Measurements from ENCODE around the gene SLC44A2. TPM values are rescaled to one million over a fixed set of nuclear protein-coding genes. Genes with fewer than 3 reads are reported as not detected.
A peak's percentile ranks its signal among the peaks of the same experiment; 100 is the strongest.

The SLC44A2 gene
- total and polyA plus RNA-seq, 2 of the 13 experiments (the other 11 are each of a cell fraction or from before 2014, with no cell fraction given), result 2.4 to 5.6 TPM

DNA sequence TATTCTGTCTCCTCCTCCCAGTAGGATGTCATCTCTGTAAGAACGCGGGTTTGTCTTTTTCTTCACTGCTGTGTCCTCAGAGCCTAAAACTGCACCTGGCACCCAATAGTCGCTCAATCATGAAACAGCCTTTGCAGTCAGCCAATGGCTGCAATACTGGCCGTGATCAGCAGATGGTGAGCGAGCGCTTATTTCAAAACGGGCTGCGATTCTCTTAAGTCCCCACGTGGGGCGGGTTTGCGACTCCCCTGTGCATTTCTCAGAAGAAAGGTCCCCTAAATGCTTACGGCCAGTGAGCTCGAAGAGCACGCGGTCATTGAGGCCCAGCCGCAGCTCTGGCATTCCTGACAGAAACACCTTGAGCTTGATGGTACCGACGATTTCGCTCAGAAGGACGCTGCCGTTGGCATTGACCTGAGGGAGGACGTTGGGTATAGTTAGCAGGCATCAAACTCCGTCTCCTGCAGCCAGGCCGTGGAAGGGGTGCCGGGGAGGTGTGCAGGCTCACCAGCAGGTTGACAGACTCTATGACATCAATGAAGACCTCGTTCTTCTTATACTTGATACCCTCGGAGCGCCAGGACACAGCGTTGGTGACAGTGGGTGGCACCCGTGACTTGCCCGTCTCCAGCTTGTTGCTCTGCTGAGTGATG lies 44.2 kb upstream of the SLC44A2 start (continued):
- TF ChIP-seq, protein P1, sequence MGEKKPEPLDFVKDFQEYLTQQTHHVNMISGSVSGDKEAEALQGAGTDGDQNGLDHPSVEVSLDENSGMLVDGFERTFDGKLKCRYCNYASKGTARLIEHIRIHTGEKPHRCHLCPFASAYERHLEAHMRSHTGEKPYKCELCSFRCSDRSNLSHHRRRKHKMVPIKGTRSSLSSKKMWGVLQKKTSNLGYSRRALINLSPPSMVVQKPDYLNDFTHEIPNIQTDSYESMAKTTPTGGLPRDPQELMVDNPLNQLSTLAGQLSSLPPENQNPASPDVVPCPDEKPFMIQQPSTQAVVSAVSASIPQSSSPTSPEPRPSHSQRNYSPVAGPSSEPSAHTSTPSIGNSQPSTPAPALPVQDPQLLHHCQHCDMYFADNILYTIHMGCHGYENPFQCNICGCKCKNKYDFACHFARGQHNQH (CRISPR knock-in tag; IDR thresholded peaks at IDR 0.05), result 0 out of 2 replicates have a peak, but pooled peaks have one; percentile 51
- TF ChIP-seq SCMH1 (CRISPR knock-in tag; IDR thresholded peaks at IDR 0.05; ENCODE audit: borderline replicate concordance) (no peak), PAF1 (CRISPR knock-in tag; IDR thresholded peaks at IDR 0.05) (no peak), PHF5A (CRISPR knock-in tag; IDR thresholded peaks at IDR 0.05; ENCODE audit: low read depth, unreplicated experiment) (no peak), PAWR (CRISPR knock-in tag; IDR thresholded peaks at IDR 0.05; ENCODE audit: borderline replicate concordance) (no peak), SP140L (CRISPR knock-in tag; IDR thresholded peaks at IDR 0.05; ENCODE audit: borderline replicate concordance) (no peak), ZSCAN21 (CRISPR knock-in tag; IDR thresholded peaks at IDR 0.05; ENCODE audit: borderline replicate concordance) (no peak), ZNF703 (CRISPR knock-in tag; IDR thresholded peaks at IDR 0.05; ENCODE audit: borderline replicate concordance) (no peak), ZNF674 (CRISPR knock-in tag; IDR thresholded peaks at IDR 0.05; ENCODE audit: low read depth) (no peak), HCFC1 (IDR thresholded peaks at IDR 0.05; ENCODE audit: low read depth, low read length) (no peak), MAFF (IDR thresholded peaks at IDR 0.05; ENCODE audit: low read depth, low read length) (no peak), ZSCAN20 (CRISPR knock-in tag; IDR thresholded peaks at IDR 0.05; ENCODE audit: borderline replicate concordance) (no peak), ZNF205 (CRISPR knock-in tag; IDR thresholded peaks at IDR 0.05) (no peak), ZSCAN25 (CRISPR knock-in tag; IDR thresholded peaks at IDR 0.05) (no peak), ONECUT2 (CRISPR knock-in tag; IDR thresholded peaks at IDR 0.05) (no peak)
- TF ChIP-seq, protein P2, sequence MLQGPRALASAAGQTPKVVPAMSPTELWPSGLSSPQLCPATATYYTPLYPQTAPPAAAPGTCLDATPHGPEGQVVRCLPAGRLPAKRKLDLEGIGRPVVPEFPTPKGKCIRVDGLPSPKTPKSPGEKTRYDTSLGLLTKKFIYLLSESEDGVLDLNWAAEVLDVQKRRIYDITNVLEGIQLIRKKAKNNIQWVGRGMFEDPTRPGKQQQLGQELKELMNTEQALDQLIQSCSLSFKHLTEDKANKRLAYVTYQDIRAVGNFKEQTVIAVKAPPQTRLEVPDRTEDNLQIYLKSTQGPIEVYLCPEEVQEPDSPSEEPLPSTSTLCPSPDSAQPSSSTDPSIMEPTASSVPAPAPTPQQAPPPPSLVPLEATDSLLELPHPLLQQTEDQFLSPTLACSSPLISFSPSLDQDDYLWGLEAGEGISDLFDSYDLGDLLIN (CRISPR knock-in tag; IDR thresholded peaks at IDR 0.05; ENCODE audit: borderline replicate concordance), result no peak
- TF ChIP-seq, protein P3, sequence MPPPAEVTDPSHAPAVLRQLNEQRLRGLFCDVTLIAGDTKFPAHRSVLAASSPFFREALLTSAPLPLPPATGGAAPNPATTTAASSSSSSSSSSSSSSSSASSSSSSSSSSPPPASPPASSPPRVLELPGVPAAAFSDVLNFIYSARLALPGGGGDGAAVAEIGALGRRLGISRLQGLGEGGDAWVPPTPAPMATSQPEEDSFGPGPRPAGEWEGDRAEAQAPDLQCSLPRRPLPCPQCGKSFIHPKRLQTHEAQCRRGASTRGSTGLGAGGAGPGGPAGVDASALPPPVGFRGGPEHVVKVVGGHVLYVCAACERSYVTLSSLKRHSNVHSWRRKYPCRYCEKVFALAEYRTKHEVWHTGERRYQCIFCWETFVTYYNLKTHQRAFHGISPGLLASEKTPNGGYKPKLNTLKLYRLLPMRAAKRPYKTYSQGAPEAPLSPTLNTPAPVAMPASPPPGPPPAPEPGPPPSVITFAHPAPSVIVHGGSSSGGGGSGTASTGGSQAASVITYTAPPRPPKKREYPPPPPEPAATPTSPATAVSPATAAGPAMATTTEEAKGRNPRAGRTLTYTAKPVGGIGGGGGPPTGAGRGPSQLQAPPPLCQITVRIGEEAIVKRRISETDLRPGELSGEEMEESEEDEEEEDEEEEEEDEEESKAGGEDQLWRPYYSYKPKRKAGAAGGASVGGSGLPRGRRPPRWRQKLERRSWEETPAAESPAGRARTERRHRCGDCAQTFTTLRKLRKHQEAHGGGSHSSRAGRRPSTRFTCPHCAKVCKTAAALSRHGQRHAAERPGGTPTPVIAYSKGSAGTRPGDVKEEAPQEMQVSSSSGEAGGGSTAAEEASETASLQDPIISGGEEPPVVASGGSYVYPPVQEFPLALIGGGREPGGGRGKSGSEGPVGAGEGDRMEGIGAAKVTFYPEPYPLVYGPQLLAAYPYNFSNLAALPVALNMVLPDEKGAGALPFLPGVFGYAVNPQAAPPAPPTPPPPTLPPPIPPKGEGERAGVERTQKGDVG (CRISPR knock-in tag; IDR thresholded peaks at IDR 0.05; ENCODE audit: borderline replicate concordance), result peak; percentile 68; the same call in 1 of the 2 replicates
- TF ChIP-seq, protein P4, sequence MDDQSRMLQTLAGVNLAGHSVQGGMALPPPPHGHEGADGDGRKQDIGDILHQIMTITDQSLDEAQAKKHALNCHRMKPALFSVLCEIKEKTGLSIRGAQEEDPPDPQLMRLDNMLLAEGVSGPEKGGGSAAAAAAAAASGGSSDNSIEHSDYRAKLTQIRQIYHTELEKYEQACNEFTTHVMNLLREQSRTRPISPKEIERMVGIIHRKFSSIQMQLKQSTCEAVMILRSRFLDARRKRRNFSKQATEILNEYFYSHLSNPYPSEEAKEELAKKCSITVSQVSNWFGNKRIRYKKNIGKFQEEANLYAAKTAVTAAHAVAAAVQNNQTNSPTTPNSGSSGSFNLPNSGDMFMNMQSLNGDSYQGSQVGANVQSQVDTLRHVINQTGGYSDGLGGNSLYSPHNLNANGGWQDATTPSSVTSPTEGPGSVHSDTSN (CRISPR knock-in tag; IDR thresholded peaks at IDR 0.05; ENCODE audit: borderline replicate concordance), result no peak
- TF ChIP-seq, protein P5, sequence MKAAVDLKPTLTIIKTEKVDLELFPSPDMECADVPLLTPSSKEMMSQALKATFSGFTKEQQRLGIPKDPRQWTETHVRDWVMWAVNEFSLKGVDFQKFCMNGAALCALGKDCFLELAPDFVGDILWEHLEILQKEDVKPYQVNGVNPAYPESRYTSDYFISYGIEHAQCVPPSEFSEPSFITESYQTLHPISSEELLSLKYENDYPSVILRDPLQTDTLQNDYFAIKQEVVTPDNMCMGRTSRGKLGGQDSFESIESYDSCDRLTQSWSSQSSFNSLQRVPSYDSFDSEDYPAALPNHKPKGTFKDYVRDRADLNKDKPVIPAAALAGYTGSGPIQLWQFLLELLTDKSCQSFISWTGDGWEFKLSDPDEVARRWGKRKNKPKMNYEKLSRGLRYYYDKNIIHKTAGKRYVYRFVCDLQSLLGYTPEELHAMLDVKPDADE (CRISPR knock-in tag; IDR thresholded peaks at IDR 0.05), result no peak
- TF ChIP-seq, protein P6, sequence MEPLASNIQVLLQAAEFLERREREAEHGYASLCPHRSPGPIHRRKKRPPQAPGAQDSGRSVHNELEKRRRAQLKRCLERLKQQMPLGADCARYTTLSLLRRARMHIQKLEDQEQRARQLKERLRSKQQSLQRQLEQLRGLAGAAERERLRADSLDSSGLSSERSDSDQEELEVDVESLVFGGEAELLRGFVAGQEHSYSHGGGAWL (CRISPR knock-in tag; IDR thresholded peaks at IDR 0.05), result no peak
- TF ChIP-seq, protein P7, sequence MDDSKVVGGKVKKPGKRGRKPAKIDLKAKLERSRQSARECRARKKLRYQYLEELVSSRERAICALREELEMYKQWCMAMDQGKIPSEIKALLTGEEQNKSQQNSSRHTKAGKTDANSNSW (CRISPR knock-in tag; IDR thresholded peaks at IDR 0.05; ENCODE audit: borderline replicate concordance), result no peak

All from HepG2 (cell line).